ENCODE measurements around the gene MARVELD1.

DNA sequence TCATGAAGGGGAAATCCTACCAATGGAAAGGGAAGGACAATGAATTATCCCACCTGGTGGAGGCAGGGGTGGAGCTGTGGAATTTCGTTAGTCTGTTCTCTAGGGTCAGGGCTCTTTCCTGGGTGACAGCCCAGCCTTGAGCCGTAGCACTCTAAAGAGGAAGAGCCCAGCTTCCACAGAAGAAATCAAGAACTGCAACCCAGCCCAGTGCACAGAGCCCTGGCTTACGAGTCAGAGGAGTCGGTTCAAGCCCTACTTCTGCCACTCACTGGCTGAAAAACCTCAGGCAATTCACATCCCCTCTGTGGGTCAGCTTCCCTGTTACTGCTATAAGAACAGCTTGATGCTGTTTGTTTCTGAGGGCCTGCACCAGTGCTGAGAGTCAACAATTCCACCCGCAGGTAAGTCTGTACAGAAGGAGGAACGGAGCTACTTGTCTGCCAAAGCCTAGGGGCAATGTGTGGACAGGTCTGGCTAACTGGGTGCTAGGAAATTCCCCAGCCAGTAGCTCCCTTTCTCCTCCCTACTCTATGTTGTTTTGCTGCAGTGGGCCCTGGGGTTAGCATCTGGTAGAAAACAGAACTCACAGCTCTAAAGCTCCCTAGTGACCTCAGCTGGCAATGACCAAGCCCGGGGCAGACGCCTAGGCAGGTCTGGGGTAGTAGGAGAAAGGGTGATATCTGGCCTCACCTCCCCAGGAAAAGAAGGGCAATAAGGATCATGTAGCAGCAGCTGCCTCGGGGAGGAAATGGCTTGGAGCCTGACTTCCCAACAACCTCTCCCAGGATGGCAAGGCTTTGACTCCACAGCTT is 29.8 kb upstream of the MARVELD1 start:
- TF ChIP-seq CTCF (IDR thresholded peaks at IDR 0.05) (no peak), POLR2A (IDR thresholded peaks at IDR 0.05) (no peak)

Data from heart left ventricle (tissue), 13 donors.